NCI-H128 (cell line): ENCODE results near the gene IFI16.
"Not testable (repeated sequence)": the region's sequence is repeated elsewhere in the genome, so short reads cannot be mapped to it uniquely, and the experiment has no call there.

Source experiments
- DNase-seq: peaks from one replicate; lab custom pipeline; 2025; ENCODE audit not compliant: unreplicated experiment; lab: John Stamatoyannopoulos, UW

The IFI16 gene

DNA sequence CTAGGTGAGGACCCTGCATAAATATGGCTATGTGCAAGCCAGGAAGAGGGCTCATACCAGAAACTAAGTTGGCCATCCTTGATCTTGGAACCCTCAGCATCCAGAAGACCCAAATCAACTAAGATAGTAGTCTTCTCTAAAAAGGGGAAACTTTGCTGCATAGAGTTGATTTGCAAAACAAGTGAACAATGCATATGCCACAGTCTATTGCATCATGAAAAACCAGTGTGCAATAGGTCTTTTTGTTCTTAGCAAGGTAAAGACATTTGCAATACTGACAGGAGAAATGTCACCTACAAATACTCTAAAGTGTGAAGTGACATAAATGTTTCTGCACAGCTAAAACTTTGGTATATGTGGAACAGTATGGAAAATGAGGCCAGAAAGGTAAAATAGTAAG, 2.0 kb upstream of the IFI16 start:
- no peak for DNase-seq

- DNase-seq: no peak
Measured at GRCh38 chr1:159008744-159009188, 941 bp upstream of the IFI16 start.

DNA sequence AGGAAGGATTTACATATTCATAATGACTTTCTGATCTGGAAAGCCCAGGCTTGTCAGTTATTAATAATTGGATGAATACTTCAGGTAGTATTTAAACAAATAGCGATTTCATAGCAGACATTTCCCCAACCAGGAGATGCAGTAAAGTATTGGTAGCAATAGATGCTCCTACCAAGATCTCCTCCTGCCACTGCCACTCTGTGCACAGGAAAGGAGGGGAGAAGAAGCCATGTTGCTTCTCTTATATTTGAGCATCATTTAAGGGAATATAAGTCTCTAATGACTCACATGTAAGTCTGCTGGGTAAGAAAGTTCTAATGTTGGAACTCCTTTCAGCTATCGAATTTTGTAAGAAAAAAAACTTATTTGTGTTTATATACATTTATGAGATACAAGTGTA, 420 bp upstream of the IFI16 start:
- no peak for DNase-seq

- no peak for DNase-seq
Measured at GRCh38 chr1:159010391-159010790, 684 bp downstream of the IFI16 start.

DNA sequence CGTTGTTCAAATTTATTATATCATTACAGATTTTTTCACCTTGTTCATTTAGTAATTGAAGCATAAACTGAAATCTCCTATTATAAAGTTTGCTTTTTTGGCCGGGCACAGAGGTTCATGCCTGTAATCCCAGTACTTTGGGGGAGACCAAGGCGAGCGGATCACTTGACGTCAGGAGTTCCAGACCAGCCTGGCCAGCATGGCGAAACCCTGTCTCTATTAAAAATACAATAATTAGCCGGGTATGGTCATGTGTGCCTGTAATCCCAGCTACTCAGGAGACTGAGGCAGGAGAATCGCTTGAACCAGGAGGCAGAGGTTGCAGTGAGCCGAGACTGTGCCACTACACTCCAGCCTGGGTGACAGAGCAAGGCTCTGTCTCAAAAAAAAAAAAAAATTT, 1.3 kb downstream of the IFI16 start:
- not testable (repeated sequence) for DNase-seq

- no peak for DNase-seq
Measured at GRCh38 chr1:159011751-159012150, 2.0 kb downstream of the IFI16 start.

- DNase-seq: no peak
Measured at GRCh38 chr1:159012495-159012894, 2.8 kb downstream of the IFI16 start.

GRCh38 chr1:159014003-159014571, 4.4 kb downstream of the IFI16 start:
- no peak for DNase-seq

GRCh38 chr1:159014851-159015250, 5.1 kb downstream of the IFI16 start:
- no peak for DNase-seq

GRCh38 chr1:159015440-159015909, 5.8 kb downstream of the IFI16 start:
- DNase-seq: no peak

DNA sequence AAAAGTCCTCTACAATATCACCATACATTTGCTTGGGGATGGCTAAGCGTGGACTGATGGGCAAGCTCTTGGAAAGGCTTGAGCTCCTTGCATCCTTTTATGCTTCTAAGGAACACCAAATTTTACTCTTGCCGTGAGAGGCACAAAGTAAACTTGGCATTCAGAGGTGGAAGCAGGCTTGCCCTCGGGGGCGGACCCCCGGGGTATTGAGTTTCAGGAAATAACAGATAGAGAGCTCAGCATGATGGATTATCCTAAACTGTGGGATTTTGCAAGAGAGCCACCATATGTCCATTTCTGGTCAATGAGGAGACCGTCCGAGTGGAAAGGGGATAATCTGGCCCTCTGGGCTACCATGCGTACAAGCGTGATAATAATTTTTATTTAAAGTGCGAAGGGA, 14.0 kb downstream of the IFI16 start:
- no peak for DNase-seq

DNA sequence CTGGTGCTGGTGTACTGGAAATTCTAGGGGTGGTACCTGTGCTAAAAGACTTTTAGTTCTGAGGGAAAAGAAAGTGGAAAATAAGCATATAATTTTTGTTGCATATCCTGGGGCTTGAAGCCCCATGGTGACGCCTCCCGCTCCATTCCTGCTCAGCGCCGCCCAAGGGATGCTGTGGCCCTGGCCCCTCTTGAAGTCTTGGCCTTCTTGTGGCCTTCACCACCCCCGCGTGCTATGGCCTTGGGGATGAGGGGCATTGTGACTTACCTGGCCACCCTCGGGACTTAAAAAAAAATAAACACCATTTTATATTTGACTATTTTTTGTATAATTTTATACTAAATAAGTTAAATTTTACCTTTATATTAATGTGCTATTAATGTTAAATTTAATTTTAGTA, 15.3 kb downstream of the IFI16 start:
- DNase-seq: no peak

- not testable (repeated sequence) for DNase-seq
Measured at GRCh38 chr1:159026841-159027240, 17.1 kb downstream of the IFI16 start.

GRCh38 chr1:159030311-159030710, 20.6 kb downstream of the IFI16 start:
- no peak for DNase-seq

GRCh38 chr1:159030877-159031447, 21.3 kb downstream of the IFI16 start:
- DNase-seq: no peak

GRCh38 chr1:159040206-159040605, 30.5 kb downstream of the IFI16 start:
- no peak for DNase-seq

- no peak for DNase-seq
Measured at GRCh38 chr1:159040893-159041724, 31.4 kb downstream of the IFI16 start.

- not testable (repeated sequence) for DNase-seq
Measured at GRCh38 chr1:159046486-159046885, 36.8 kb downstream of the IFI16 start.

DNA sequence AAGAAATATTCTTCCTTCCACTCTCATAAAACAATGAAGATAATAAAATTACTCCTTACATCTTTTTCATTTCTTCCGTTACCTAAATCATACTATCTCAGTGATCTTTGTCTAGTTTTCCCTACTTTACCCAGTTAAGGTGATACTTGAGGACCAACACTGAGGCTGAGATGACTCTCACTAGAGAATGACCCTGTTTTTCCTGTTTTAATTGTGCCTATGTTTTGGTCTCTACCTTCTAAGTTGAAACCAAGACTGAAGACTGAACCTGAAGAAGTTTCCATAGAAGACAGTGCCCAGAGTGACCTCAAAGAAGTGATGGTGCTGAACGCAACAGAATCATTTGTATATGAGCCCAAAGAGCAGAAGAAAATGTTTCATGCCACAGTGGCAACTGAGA, 41.7 kb downstream of the IFI16 start:
- DNase-seq: no peak

- DNase-seq: no peak
Measured at GRCh38 chr1:159054427-159054826, 44.7 kb downstream of the IFI16 start.

DNA sequence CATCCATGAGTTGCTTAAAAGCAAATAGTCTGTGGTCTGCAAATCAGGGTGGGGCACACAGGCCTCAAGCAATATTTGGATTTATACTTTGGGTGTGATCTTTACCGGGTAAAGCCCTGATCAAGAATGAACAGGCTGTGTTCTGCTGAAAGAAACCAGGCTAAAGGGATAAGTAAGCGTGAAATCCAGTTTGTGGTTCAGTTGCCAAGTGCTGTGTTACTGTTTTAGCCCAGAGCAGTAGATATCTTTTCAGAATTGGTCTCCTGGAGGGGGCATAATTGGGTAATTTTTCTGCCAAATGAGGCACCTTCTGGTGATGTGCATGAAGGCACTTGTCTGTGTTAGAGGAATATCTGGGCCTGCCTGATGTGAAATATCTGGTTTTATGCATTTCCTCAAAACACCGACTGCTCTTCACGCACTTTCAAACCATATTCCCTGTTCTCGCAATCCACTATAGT, 45.5 kb downstream of the IFI16 start:
- DNase-seq: no peak

DNA sequence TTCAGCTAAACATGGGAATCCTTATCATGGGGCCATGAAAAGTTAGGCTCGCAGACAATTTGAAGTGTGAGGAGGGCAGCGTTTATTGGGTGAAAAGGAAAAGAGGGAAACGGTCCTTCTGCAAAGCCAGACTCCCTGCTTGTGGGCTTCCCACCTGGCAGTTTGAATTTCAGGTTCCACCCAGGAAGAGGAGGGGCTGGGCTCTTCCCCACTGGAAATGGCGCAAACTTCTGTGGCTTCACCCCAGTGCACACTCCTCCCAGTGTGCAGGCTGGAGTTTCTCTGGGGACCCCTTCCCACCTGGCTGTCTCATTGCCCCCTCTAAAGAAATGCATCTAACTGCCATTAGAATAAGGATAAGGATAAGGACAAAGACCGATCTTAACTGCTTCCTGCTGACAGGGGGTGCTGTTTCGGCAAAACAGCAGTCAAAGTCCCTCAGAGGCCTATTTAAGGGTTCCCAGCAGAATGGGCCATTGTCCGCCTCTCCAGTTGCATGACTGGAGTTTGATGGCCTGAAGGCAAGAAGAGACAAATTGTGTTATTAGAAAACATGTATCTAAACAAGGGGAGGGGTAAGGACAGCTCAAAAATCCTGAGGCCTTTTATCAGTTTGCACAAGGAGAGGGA, 46.5 kb downstream of the IFI16 start:
- DNase-seq: no peak
